Endothelial cell of umbilical vein (primary cell): Measurements from ENCODE around the gene SLC25A15. TPM values are rescaled to one million over a fixed set of nuclear protein-coding genes. Genes with fewer than 3 reads are reported as not detected.

Experiments used
- BruUV-seq: library from RNA; stranded (reverse); fragments of 400-500 nt; replicated peaks from 2 replicates; lab custom pipeline; 2021; lab: Mats Ljungman, UMichigan
- CTCF ChIA-PET: fragments of 300-600, 350-600 bp; sonication (Branson Sonifier 250); formaldehyde crosslinking; loops from one replicate; lab custom pipeline; 2021; ENCODE audit warnings: antibody characterized with exemption, inconsistent platforms; lab: Charles Lee
- POLR2A ChIA-PET: fragments of 300-600, 350-600 bp; sonication (Branson Sonifier 250); formaldehyde crosslinking; loops from one replicate; lab custom pipeline; 2021; ENCODE audit warnings: antibody characterized with exemption, inconsistent platforms; lab: Charles Lee
- DNase-seq: peaks from one replicate; pipeline ENCODE4 v3.0.0-alpha.2; 2011; ENCODE audit warnings: low read depth, low spot score
- FAIRE-seq: peaks from 2 replicates; lab custom pipeline; 2011; peaks lifted over from hg19 to GRCh38; lab: Jason Lieb, UNC
- H2AFZ ChIP-seq: 2 replicates; pipeline ENCODE4 v1.6.0; 2012; ENCODE audit warnings: low read depth, low read length, control low read depth, inconsistent platforms
- H3K27ac ChIP-seq: 2 replicates; pipeline ENCODE4 v1.5.1; 2011; ENCODE audit warnings: low read depth, mild to moderate bottlenecking, control low read depth, low read length, moderate library complexity; ENCODE audit not compliant: insufficient read depth
- H3K27me3 ChIP-seq, 2 experiments: 2 replicates each; pipeline versions ENCODE4 v1.6.0 to v1.6.1; 2011; ENCODE audit warnings: low read length in 2 of 2, mixed read lengths in 1 of 2; ENCODE audit not compliant: control insufficient read depth in 2 of 2, insufficient read depth in 2 of 2
- H3K36me3 ChIP-seq, 2 experiments: 2 replicates in 1 of 2; 3 replicates in 1 of 2; pipeline ENCODE4 v1.5.1; 2011; ENCODE audit warnings: low read length in 2 of 2, mild to moderate bottlenecking in 1 of 2, moderate library complexity in 1 of 2; ENCODE audit not compliant: control insufficient read depth in 2 of 2, insufficient read depth in 2 of 2; ENCODE audit errors: extremely low read depth in 1 of 2
- H3K4me1 ChIP-seq: 3 replicates; pipeline ENCODE4 v1.5.1; 2011; ENCODE audit warnings: mild to moderate bottlenecking, low read length; ENCODE audit not compliant: control insufficient read depth, insufficient read depth; ENCODE audit errors: extremely low read depth
- H3K4me2 ChIP-seq: 2 replicates; pipeline ENCODE4 v1.6.1; 2011; ENCODE audit warnings: low read length, control low read depth, mixed read lengths; ENCODE audit not compliant: insufficient read depth
- H3K4me3 ChIP-seq, 3 experiments: fragments of 200-600 bp in 1 of 3; sonication (generic), shearing (Covaris generic) in 1 of 3; replicated peaks in 1 of 3; 2 replicates each; pipeline ENCODE4 v1.5.1; 2011 to 2016; ENCODE audit warnings: control low read depth in 3 of 3, low read length in 3 of 3, mild to moderate bottlenecking in 2 of 3, inconsistent platforms in 1 of 3, low read depth in 1 of 3, moderate library complexity in 1 of 3; ENCODE audit not compliant: insufficient read depth in 1 of 3
- H3K79me2 ChIP-seq: 2 replicates; pipeline ENCODE4 v1.6.0; 2012; ENCODE audit warnings: low read length, inconsistent platforms; ENCODE audit not compliant: control insufficient read depth, insufficient read depth
- H3K9ac ChIP-seq: replicated peaks from 2 replicates; pipeline ENCODE3; 2011; ENCODE audit warnings: low read length, control low read depth; ENCODE audit not compliant: insufficient read depth; ENCODE audit errors: extremely low read depth
- H3K9me1 ChIP-seq: replicated peaks from 3 replicates; pipeline ENCODE4 v1.6.0; 2011; ENCODE audit warnings: mild to moderate bottlenecking, low read length; ENCODE audit not compliant: control insufficient read depth, insufficient read depth; ENCODE audit errors: extremely low read depth
- H3K9me3 ChIP-seq: replicated peaks from 2 replicates; pipeline ENCODE4 v1.5.1; 2012; ENCODE audit warnings: low read length, inconsistent platforms; ENCODE audit not compliant: control insufficient read depth, insufficient read depth
- H4K20me1 ChIP-seq: replicated peaks from 2 replicates; pipeline ENCODE3; 2011; ENCODE audit warnings: mild to moderate bottlenecking, low read length; ENCODE audit not compliant: control insufficient read depth, insufficient read depth; ENCODE audit errors: extremely low read depth
- CTCF ChIP-seq, 2 donors: IDR thresholded peaks; 1 replicate in 1 of 2; 2 replicates in 1 of 2; pipeline ENCODE4 v1.5.1; 2011; ENCODE audit warnings: low read length in 2 of 2, mild to moderate bottlenecking in 2 of 2, moderate library complexity in 2 of 2, control low read depth in 1 of 2, inconsistent platforms in 1 of 2, low read depth in 1 of 2; ENCODE audit not compliant: insufficient read depth in 1 of 2; ENCODE audit errors: extremely low read depth in 1 of 2
- EZH2 ChIP-seq: IDR thresholded peaks from 2 replicates; pipeline ENCODE4 v1.6.1; 2012; ENCODE audit warnings: borderline replicate concordance, low read depth, mild to moderate bottlenecking, moderate library complexity, low read length, inconsistent platforms; ENCODE audit not compliant: severe bottlenecking
- FOS ChIP-seq: IDR thresholded peaks from 2 replicates; pipeline ENCODE4 v1.6.1; 2011; ENCODE audit warnings: mild to moderate bottlenecking, low read length, moderate library complexity, borderline replicate concordance; ENCODE audit not compliant: insufficient read depth
- GATA2 ChIP-seq: IDR thresholded peaks from 2 replicates; pipeline ENCODE4 v1.7.0; 2011; ENCODE audit warnings: low read depth, mild to moderate bottlenecking, moderate library complexity, mixed read lengths, low read length; ENCODE audit not compliant: insufficient read length, insufficient read depth
- JUN ChIP-seq: IDR thresholded peaks from 2 replicates; pipeline ENCODE4 v1.6.1; 2011; ENCODE audit warnings: borderline replicate concordance, low read depth; ENCODE audit not compliant: insufficient read length, insufficient read depth
- MAX ChIP-seq: IDR thresholded peaks from 2 replicates; pipeline ENCODE4 v1.6.1; 2011; ENCODE audit not compliant: insufficient read depth, insufficient read length
- MYC ChIP-seq: IDR thresholded peaks from one replicate; pipeline ENCODE4 v1.6.1; 2011; ENCODE audit warnings: mild to moderate bottlenecking, low read depth, low read length
- POLR2A ChIP-seq: IDR thresholded peaks from 2 replicates; pipeline ENCODE4 v1.6.1; 2012; ENCODE audit warnings: low read depth, mild to moderate bottlenecking, control low read depth, low read length
- POLR2AphosphoS5 ChIP-seq: IDR thresholded peaks from 2 replicates; pipeline ENCODE4 v1.6.1; 2012; ENCODE audit warnings: low read depth, mild to moderate bottlenecking, control low read depth, low read length, moderate library complexity; ENCODE audit not compliant: insufficient read depth
- dilution Hi-C: fragments of 300-500 bp; cut with MboI; formaldehyde crosslinking; loops from one replicate; pipeline ENCODE4 v1.15.0; 2019; ENCODE audit warnings: low sequenced_read_pairs; ENCODE audit not compliant: extremely low pct_ligation_motif_present
- intact Hi-C: fragments of 100-400 bp; cut with micrococcal nuclease; formaldehyde crosslinking; loops from one replicate; pipeline ENCODE4 v1.10.0; 2022
- polyA plus RNA-seq, 4 experiments: library from polyadenylated mRNA; depleted of rRNA in 3 of 4; stranded (reverse) in 3 of 4; unstranded in 1 of 4; fragments of >200 nt; gene quantifications; 2 replicates each; pipeline versions ENCODE4 v1.2.1 to v1.2.3, GENCODE V29; 2011 to 2012; ENCODE audit warnings: missing spikeins in 1 of 4
- total RNA-seq: library from RNA; stranded (reverse); gene quantifications from 2 replicates; pipeline ENCODE4 v1.2.3, GENCODE V29; 2021

Gene SLC25A15
- total and polyA plus RNA-seq, 2 donors (not counting 3 experiments of a cell fraction or from before 2014, with no cell fraction given), result 6.8 to 11.5 TPM

- CTCF ChIA-PET, result no interaction called here
- POLR2A ChIA-PET, result no interaction called here
- H3K9me3 ChIP-seq, result no peaks in the 10 kb centered on the region
- dilution Hi-C loops, result no loop called here
- TF ChIP-seq JUN (no peak), POLR2AphosphoS5 (no peak), CTCF (IDR thresholded peaks at IDR 0.05; ENCODE audit: extremely low read depth in 1 of 2, insufficient read depth in 1 of 2, low read depth in 1 of 2, low read length in 2 of 2) (no peak), MAX (no peak), GATA2 (no peak), MYC (no peak), EZH2 (no peak), FOS (no peak), POLR2A (no peak)
- no TSS peak for BruUV-seq
- no peaks in the 10 kb centered on the region for H3K4me1 ChIP-seq
- no peaks in the 10 kb centered on the region for H3K9me1 ChIP-seq
- no peaks in the 10 kb centered on the region for H4K20me1 ChIP-seq
- intact Hi-C loops, result no loop called here
- no peaks in the 10 kb centered on the region for H3K27me3 ChIP-seq
- H3K9ac ChIP-seq, result no peak overlapping the region
- DNase-seq (no peak), FAIRE-seq (no peak)
- H3K4me2 ChIP-seq, result no peak overlapping the region
- H3K79me2 ChIP-seq, result no peaks in the 10 kb centered on the region
- H3K36me3 ChIP-seq, result peaks cover 0 to 2% of the 10 kb centered on the region in 2 experiments
- H3K4me3 ChIP-seq, result no peak overlapping the region
- no peak overlapping the region for H2AFZ ChIP-seq
- no peak overlapping the region for H3K27ac ChIP-seq
Measured at GRCh38 chr13:40758811-40759210, 30.6 kb upstream of the SLC25A15 start.
